Osteoblast (primary cell): Measurements from ENCODE around the gene AKAP10. TPM values are rescaled to one million over a fixed set of nuclear protein-coding genes. Genes with fewer than 3 reads are reported as not detected.

Source experiments
- DNase-seq: peaks from one replicate; pipeline ENCODE4 v3.0.0; 2011; ENCODE audit warnings: low spot score, mixed read lengths; ENCODE audit not compliant: insufficient read length; ENCODE audit errors: missing footprints
- H2AFZ ChIP-seq: 2 replicates; pipeline ENCODE4 v1.6.0; 2011; ENCODE audit warnings: mild to moderate bottlenecking, low read length
- H3K27ac ChIP-seq: 2 replicates; pipeline ENCODE4 v1.5.1; 2011; ENCODE audit warnings: mild to moderate bottlenecking, low read depth, low read length, moderate library complexity
- H3K27me3 ChIP-seq: 2 replicates; pipeline ENCODE4 v1.6.0; 2012; ENCODE audit warnings: mild to moderate bottlenecking, control low read depth, inconsistent platforms, low read length, moderate library complexity; ENCODE audit not compliant: insufficient read depth
- H3K36me3 ChIP-seq: 2 replicates; pipeline ENCODE4 v1.5.1; 2011; ENCODE audit warnings: mild to moderate bottlenecking, low read length, control low read depth, moderate library complexity; ENCODE audit not compliant: insufficient read depth
- H3K4me1 ChIP-seq: 2 replicates; pipeline ENCODE4 v1.5.1; 2011; ENCODE audit warnings: mild to moderate bottlenecking, low read length, control low read depth, moderate library complexity; ENCODE audit not compliant: insufficient read depth
- H3K4me2 ChIP-seq: 2 replicates; pipeline ENCODE4 v1.6.0; 2011; ENCODE audit warnings: mild to moderate bottlenecking, low read length; ENCODE audit not compliant: insufficient read depth
- H3K4me3 ChIP-seq: fragments of 200-600 bp; sonication (generic); 3 replicates; pipeline ENCODE4 v1.5.1; 2012; ENCODE audit warnings: mild to moderate bottlenecking, low read length, inconsistent platforms; ENCODE audit not compliant: insufficient read depth
- H3K79me2 ChIP-seq: 2 replicates; pipeline ENCODE4 v1.6.0; 2012; ENCODE audit warnings: mild to moderate bottlenecking, low read length, control low read depth, inconsistent platforms; ENCODE audit not compliant: insufficient read depth
- H3K9me3 ChIP-seq: 2 replicates; pipeline ENCODE4 v1.5.1; 2011; ENCODE audit warnings: low read depth, low read length, control low read depth
- H4K20me1 ChIP-seq: 2 replicates; pipeline ENCODE4 v1.6.0; 2012; ENCODE audit warnings: mild to moderate bottlenecking, low read length, control low read depth; ENCODE audit not compliant: insufficient read depth
- total RNA-seq: library from RNA; depleted of rRNA; stranded (reverse); fragments of >200 nt; gene quantifications from 2 replicates; pipeline ENCODE4 v1.2.3, GENCODE V29; 2012
- TF ChIP-seq, protein P1 (sequence below): IDR thresholded peaks from 2 replicates; pipeline ENCODE4 v1.5.1; 2011; ENCODE audit warnings: mild to moderate bottlenecking, low read depth, low read length, moderate library complexity; ENCODE audit errors: extremely low read depth

The AKAP10 gene
- total RNA-seq, 1 donor, result 27.5 TPM

DNA sequence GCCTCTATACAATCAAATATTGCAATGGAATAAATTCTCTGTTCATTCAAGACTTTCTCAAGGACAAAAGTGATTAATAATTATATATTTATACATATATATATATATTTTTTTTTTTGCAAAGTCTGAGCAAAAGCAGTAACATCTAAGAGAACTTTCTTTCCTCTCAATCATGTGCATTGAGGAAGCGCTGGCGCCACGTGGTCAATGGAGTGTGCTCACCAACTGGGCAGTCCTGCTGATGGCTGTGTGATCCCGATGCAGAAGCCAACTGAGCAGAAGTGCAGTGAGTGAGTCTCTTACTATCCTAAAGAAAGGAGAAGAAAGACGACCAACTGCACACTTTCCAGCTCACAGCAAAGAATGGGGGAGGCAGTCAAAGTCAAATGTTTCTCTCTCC lies 72.7 kb downstream of the AKAP10 start:
- Histone ChIP-seq H3K36me3 (peaks cover 23% of the 10 kb centered on the region), H4K20me1 (no peaks in the 10 kb centered on the region), H3K27me3 (no peaks in the 10 kb centered on the region), H2AFZ (no peak overlapping the region), H3K27ac (no peak overlapping the region), H3K4me2 (no peak overlapping the region), H3K79me2 (no peaks in the 10 kb centered on the region), H3K4me3 (no peak overlapping the region), H3K4me1 (peaks cover 24% of the 10 kb centered on the region), H3K9me3 (no peaks in the 10 kb centered on the region)
- no peak for DNase-seq
- TF ChIP-seq, protein P1, sequence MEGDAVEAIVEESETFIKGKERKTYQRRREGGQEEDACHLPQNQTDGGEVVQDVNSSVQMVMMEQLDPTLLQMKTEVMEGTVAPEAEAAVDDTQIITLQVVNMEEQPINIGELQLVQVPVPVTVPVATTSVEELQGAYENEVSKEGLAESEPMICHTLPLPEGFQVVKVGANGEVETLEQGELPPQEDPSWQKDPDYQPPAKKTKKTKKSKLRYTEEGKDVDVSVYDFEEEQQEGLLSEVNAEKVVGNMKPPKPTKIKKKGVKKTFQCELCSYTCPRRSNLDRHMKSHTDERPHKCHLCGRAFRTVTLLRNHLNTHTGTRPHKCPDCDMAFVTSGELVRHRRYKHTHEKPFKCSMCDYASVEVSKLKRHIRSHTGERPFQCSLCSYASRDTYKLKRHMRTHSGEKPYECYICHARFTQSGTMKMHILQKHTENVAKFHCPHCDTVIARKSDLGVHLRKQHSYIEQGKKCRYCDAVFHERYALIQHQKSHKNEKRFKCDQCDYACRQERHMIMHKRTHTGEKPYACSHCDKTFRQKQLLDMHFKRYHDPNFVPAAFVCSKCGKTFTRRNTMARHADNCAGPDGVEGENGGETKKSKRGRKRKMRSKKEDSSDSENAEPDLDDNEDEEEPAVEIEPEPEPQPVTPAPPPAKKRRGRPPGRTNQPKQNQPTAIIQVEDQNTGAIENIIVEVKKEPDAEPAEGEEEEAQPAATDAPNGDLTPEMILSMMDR, result no peak

DNA sequence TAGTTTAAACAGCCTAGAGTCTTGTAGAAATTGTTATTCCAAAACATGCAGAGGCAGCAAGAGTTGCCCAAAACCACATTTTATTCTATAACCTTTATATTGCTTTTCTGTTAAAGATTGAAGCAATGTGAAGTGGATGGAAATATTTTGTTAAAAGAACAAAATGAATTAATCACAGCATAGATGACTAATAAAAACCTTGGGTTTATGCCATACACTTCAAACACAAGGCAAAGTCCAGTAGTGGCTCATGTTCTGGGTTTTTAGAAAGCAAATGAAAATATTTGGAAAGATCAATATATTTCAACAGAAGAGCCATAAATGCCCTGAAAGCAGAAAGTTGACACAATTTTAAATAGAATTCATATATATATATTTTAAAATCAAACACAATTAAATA lies 73.2 kb downstream of the AKAP10 start:
- no peak overlapping the region for H3K4me3 ChIP-seq
- H3K27me3 ChIP-seq, result no peaks in the 10 kb centered on the region
- H3K4me2 ChIP-seq, result peak overlapping the region; percentile 26
- TF ChIP-seq, protein P1, result no peak
- H3K79me2 ChIP-seq, result no peaks in the 10 kb centered on the region
- peaks cover 24% of the 10 kb centered on the region for H3K4me1 ChIP-seq
- peak overlapping the region; percentile 57 for H3K27ac ChIP-seq
- H3K36me3 ChIP-seq, result peaks cover 28% of the 10 kb centered on the region
- DNase-seq, result peak; percentile 70
- no peaks in the 10 kb centered on the region for H3K9me3 ChIP-seq
- H2AFZ ChIP-seq, result no peak overlapping the region
- no peaks in the 10 kb centered on the region for H4K20me1 ChIP-seq

DNA sequence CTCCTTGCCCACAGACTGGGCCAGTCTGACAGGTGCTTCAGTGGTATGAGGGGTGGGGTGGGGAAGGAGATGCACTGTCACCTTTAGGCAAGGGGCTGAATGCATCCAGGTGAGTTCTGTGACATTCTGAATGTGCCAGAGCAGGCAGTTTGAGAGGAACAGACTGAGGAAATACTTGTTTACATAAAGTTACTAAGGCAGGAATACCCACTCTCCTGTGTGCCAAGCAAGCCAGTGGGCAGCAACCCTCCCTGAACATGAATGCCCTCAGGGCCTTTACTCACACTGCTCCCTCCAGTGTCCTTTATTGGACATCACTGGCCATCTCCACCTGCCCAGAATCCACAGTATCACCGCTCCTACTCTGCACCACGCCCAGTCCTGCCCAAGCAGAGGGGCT lies 76.8 kb downstream of the AKAP10 start:
- H2AFZ ChIP-seq, result no peak overlapping the region
- no peak for DNase-seq
- H3K9me3 ChIP-seq, result no peaks in the 10 kb centered on the region
- no peaks in the 10 kb centered on the region for H3K79me2 ChIP-seq
- no peaks in the 10 kb centered on the region for H3K27me3 ChIP-seq
- H3K4me3 ChIP-seq, result no peak overlapping the region
- no peak overlapping the region for H3K4me2 ChIP-seq
- H3K4me1 ChIP-seq, result peaks cover 36% of the 10 kb centered on the region
- no peak overlapping the region for H3K27ac ChIP-seq
- H4K20me1 ChIP-seq, result no peaks in the 10 kb centered on the region
- TF ChIP-seq, protein P1, result no peak
- peaks cover 19% of the 10 kb centered on the region for H3K36me3 ChIP-seq

DNA sequence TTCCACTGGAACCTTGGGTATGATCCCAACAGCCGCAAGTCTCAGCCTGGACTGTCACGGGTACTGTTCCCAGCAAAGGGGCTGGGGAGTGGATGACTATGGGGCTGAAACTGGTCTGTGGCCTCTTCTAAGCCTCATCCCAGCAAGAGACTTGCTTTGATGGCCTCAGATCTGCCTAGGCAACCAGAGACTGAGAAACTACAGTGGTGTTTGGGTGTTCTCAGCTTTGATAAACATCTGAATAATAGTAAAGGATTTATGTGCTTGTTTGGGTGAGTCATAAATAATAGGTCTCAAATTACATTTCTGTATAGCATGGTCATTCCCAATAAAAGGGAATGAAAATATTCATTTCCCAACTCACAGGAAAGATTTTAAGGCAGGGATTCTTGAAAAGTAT lies 79.7 kb downstream of the AKAP10 start:
- H3K4me2 ChIP-seq, result no peak overlapping the region
- no peak overlapping the region for H2AFZ ChIP-seq
- H3K79me2 ChIP-seq, result no peaks in the 10 kb centered on the region
- H3K27ac ChIP-seq, result peak overlapping the region; percentile 54
- no peaks in the 10 kb centered on the region for H3K9me3 ChIP-seq
- TF ChIP-seq, protein P1, result no peak
- peaks cover 9% of the 10 kb centered on the region for H3K36me3 ChIP-seq
- no peak for DNase-seq
- H3K4me3 ChIP-seq, result no peak overlapping the region
- H3K27me3 ChIP-seq, result no peaks in the 10 kb centered on the region
- no peaks in the 10 kb centered on the region for H4K20me1 ChIP-seq
- peaks cover 14% of the 10 kb centered on the region for H3K4me1 ChIP-seq
